Nephron (organoid): Measurements from ENCODE around the gene DPEP2NB.

ENCODE experiments used
- H3K27ac Mint-ChIP-seq, 3 experiments: 2 replicates each; pipeline ENCODE4 v1.8.0; 2020; ENCODE audit warnings: mixed read lengths in 3 of 3, mild to moderate bottlenecking in 2 of 3, moderate library complexity in 1 of 3
- H3K27me3 Mint-ChIP-seq: 2 replicates; pipeline ENCODE4 v1.8.0; 2021; ENCODE audit warnings: low read depth, mild to moderate bottlenecking, moderate library complexity, mixed read lengths
- H3K36me3 Mint-ChIP-seq: 2 replicates; pipeline ENCODE4 v1.8.0; 2020; ENCODE audit warnings: low read depth, mixed read lengths
- H3K4me1 Mint-ChIP-seq: 2 replicates; pipeline ENCODE4 v1.8.0; 2020; ENCODE audit warnings: mixed read lengths
- H3K4me3 Mint-ChIP-seq, 3 experiments: 2 replicates each; pipeline ENCODE4 v1.8.0; 2020; ENCODE audit warnings: mild to moderate bottlenecking in 3 of 3, mixed read lengths in 3 of 3, moderate library complexity in 2 of 3
- H3K9me3 Mint-ChIP-seq: 2 replicates; pipeline ENCODE4 v1.8.0; 2020; ENCODE audit warnings: mixed read lengths
- CTCF ChIP-seq, 3 experiments: fragments of 200-600 bp; sonication (generic); IDR thresholded peaks; one replicate each; pipeline ENCODE4 v1.5.0; 2021; ENCODE audit warnings: antibody characterized with exemption in 3 of 3; ENCODE audit not compliant: unreplicated experiment in 3 of 3

DPEP2NB gene

GRCh38 chr16:67966549-67967182 is 49.0 kb downstream of the DPEP2NB start:
- no peak for TF ChIP-seq CTCF (IDR thresholded peaks at IDR 0.05; ENCODE audit: unreplicated experiment in 3 of 3)
- peak overlapping the region; percentile 92 to 95 (median 92) for H3K4me3 Mint-ChIP-seq
- H3K27me3 Mint-ChIP-seq = peaks cover 6% of the 10 kb centered on the region
- H3K9me3 Mint-ChIP-seq = no peaks in the 10 kb centered on the region
- H3K36me3 Mint-ChIP-seq = peaks cover 14% of the 10 kb centered on the region
- H3K4me1 Mint-ChIP-seq = peaks cover 45% of the 10 kb centered on the region
- H3K27ac Mint-ChIP-seq = peak overlapping the region; percentile 45 to 87 (median 86)

GRCh38 chr16:67965668-67966548 is 49.8 kb downstream of the DPEP2NB start:
- H3K4me3 Mint-ChIP-seq = peak overlapping the region; percentile 92 to 95 (median 92)
- peaks cover under 1% of the 10 kb centered on the region for H3K27me3 Mint-ChIP-seq
- peak overlapping the region in 2 of 3 experiments; percentile 52 to 87 for H3K27ac Mint-ChIP-seq
- no peak for TF ChIP-seq CTCF (IDR thresholded peaks at IDR 0.05; ENCODE audit: unreplicated experiment in 3 of 3)
- H3K36me3 Mint-ChIP-seq = peaks cover 17% of the 10 kb centered on the region
- H3K9me3 Mint-ChIP-seq = no peaks in the 10 kb centered on the region
- H3K4me1 Mint-ChIP-seq = peaks cover 45% of the 10 kb centered on the region

GRCh38 chr16:67964477-67965131 is 51.1 kb downstream of the DPEP2NB start:
- H3K9me3 Mint-ChIP-seq = no peaks in the 10 kb centered on the region
- no peak for TF ChIP-seq CTCF (IDR thresholded peaks at IDR 0.05; ENCODE audit: unreplicated experiment in 3 of 3)
- peaks cover 50% of the 10 kb centered on the region for H3K4me1 Mint-ChIP-seq
- H3K4me3 Mint-ChIP-seq = peak overlapping the region in 2 of 3 experiments; percentile 38 to 41
- H3K27ac Mint-ChIP-seq = peak overlapping the region in 1 of 3 experiments; percentile 42
- peaks cover 22% of the 10 kb centered on the region for H3K36me3 Mint-ChIP-seq
- H3K27me3 Mint-ChIP-seq = no peaks in the 10 kb centered on the region

- no peak overlapping the region for H3K4me3 Mint-ChIP-seq
- H3K4me1 Mint-ChIP-seq = peaks cover 45% of the 10 kb centered on the region
- H3K36me3 Mint-ChIP-seq = peaks cover 24% of the 10 kb centered on the region
- no peak for TF ChIP-seq CTCF (IDR thresholded peaks at IDR 0.05; ENCODE audit: unreplicated experiment in 3 of 3)
- H3K9me3 Mint-ChIP-seq = no peaks in the 10 kb centered on the region
- no peak overlapping the region for H3K27ac Mint-ChIP-seq
- H3K27me3 Mint-ChIP-seq = no peaks in the 10 kb centered on the region
These were observed 51.9 kb downstream of the DPEP2NB start for GRCh38 chr16:67963662-67964321.
